Activated CD8-positive, alpha-beta T cell treated with anti-CD3 and anti-CD28 coated beads for 36 hours (primary cell): Measurements from ENCODE around the gene ATP6V1G3. TPM values are rescaled to one million over a fixed set of nuclear protein-coding genes. Genes with fewer than 3 reads are reported as not detected.

Experiments
- ATAC-seq: fragments of 200-7000 bp; cut with Tn5 transposase; one replicate; pipeline ENCODE4 v1.10.0; 2021; ENCODE audit warnings: mild to moderate bottlenecking, moderate library complexity
- CTCF ChIA-PET: fragments of 350-600 bp; sonication (Branson Sonifier 250); formaldehyde crosslinking; loops from one replicate; lab custom pipeline; 2021; ENCODE audit warnings: antibody characterized with exemption; lab: Charles Lee
- POLR2A ChIA-PET: fragments of 350-600 bp; sonication (Branson Sonifier 250); formaldehyde crosslinking; loops from one replicate; lab custom pipeline; 2021; ENCODE audit warnings: antibody characterized with exemption; lab: Charles Lee
- DNase-seq: peaks from one replicate; pipeline ENCODE4 v3.0.0-alpha.2; 2020
- H3K27ac Mint-ChIP-seq: one replicate; pipeline ENCODE4 v1.8.0; 2021; ENCODE audit warnings: mild to moderate bottlenecking, mixed read lengths
- H3K27me3 Mint-ChIP-seq: one replicate; pipeline ENCODE4 v1.8.0; 2021; ENCODE audit warnings: mixed read lengths
- H3K36me3 Mint-ChIP-seq: one replicate; pipeline ENCODE4 v1.8.0; 2021; ENCODE audit warnings: low read depth, mixed read lengths
- H3K4me1 Mint-ChIP-seq: one replicate; pipeline ENCODE4 v1.8.0; 2021; ENCODE audit warnings: low read depth, mixed read lengths
- H3K4me3 Mint-ChIP-seq: one replicate; pipeline ENCODE4 v1.8.0; 2021; ENCODE audit warnings: mild to moderate bottlenecking, moderate library complexity, mixed read lengths
- H3K9me3 Mint-ChIP-seq: one replicate; pipeline ENCODE4 v1.8.0; 2021; ENCODE audit warnings: mixed read lengths
- CTCF ChIP-seq: fragments of 200-600 bp; IDR thresholded peaks from one replicate; pipeline ENCODE4 v1.8.0; 2022; ENCODE audit warnings: antibody characterized with exemption, mild to moderate bottlenecking
- intact Hi-C: fragments of 100-400 bp; cut with micrococcal nuclease; formaldehyde crosslinking; loops from one replicate; pipeline ENCODE4 v1.10.0; 2022
- total RNA-seq, 2 experiments: library from RNA; stranded (reverse); gene quantifications; one replicate each; pipeline ENCODE4 v1.2.3, GENCODE V29; 2021

ATP6V1G3 gene
- total RNA-seq, 2 experiments from 2014 or later = not detected

GRCh38 chr1:198545156-198545555, 4.7 kb upstream of the ATP6V1G3 start:
- ATAC-seq (no peak), DNase-seq (no peak)
- Mint-ChIP-seq H3K4me3 (no peak overlapping the region), H3K27ac (no peak overlapping the region), H3K36me3 (peaks cover 4% of the 10 kb centered on the region), H3K4me1 (peaks cover 42% of the 10 kb centered on the region), H3K27me3 (no peaks in the 10 kb centered on the region), H3K9me3 (peaks cover 11% of the 10 kb centered on the region)
- CTCF ChIA-PET = interaction anchor here (1.0 kb wide), 1 partner anchor 10 kb away, joined by 4 read pairs; no protein-coding TSS in a partner anchor
- intact Hi-C loops = no loop called here
- TF ChIP-seq CTCF = no peak
- POLR2A ChIA-PET = no interaction called here

DNA sequence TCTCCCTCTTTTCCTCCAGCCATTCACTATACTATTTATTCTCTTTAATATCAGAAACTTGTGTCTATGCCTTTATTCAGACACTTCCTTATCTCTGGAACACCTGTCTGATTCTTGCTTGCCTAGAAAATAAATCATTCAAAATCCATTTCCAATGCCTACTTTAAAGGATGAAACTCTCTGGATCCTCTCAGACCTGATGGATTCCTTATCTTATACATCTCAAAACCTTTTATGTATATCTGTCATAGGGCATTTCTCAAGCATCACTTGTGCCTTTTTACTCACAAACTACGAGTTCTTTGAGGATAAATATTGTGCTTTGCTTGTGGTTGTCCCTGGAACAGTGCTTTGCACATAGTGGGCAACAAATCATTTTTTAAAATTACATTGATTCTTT, 3.8 kb upstream of the ATP6V1G3 start:
- peaks cover 42% of the 10 kb centered on the region for H3K4me1 Mint-ChIP-seq
- intact Hi-C loops = no loop called here
- H3K9me3 Mint-ChIP-seq = peaks cover 11% of the 10 kb centered on the region
- no peak for ATAC-seq
- H3K4me3 Mint-ChIP-seq = no peak overlapping the region
- ChIA-PET CTCF (interaction anchor here (1.0 to 1.3 kb wide), 4 partner anchors 9 to 77 kb away, joined by 3 to 4 read pairs (median 4); no protein-coding TSS in a partner anchor), POLR2A (no interaction called here)
- no peaks in the 10 kb centered on the region for H3K27me3 Mint-ChIP-seq
- TF ChIP-seq CTCF = no peak
- no peak for DNase-seq
- no peak overlapping the region for H3K27ac Mint-ChIP-seq
- H3K36me3 Mint-ChIP-seq = peaks cover 4% of the 10 kb centered on the region

- ChIA-PET POLR2A (no interaction called here), CTCF (interaction anchor here (1.1 to 1.3 kb wide), 3 partner anchors 10 to 77 kb away, joined by 3 to 4 read pairs (median 4); no protein-coding TSS in a partner anchor)
- TF ChIP-seq CTCF = no peak
- H3K27ac Mint-ChIP-seq = peak overlapping the region; percentile 49
- peak overlapping the region; percentile 10 for H3K4me3 Mint-ChIP-seq
- H3K36me3 Mint-ChIP-seq = peaks cover 4% of the 10 kb centered on the region
- DNase-seq = no peak
- H3K4me1 Mint-ChIP-seq = peaks cover 47% of the 10 kb centered on the region
- ATAC-seq = peak; percentile 34
- intact Hi-C loops = no loop called here
- no peaks in the 10 kb centered on the region for H3K27me3 Mint-ChIP-seq
- peaks cover 11% of the 10 kb centered on the region for H3K9me3 Mint-ChIP-seq
Observed at GRCh38 chr1:198543670-198544260, 3.3 kb upstream of the ATP6V1G3 start.

DNA sequence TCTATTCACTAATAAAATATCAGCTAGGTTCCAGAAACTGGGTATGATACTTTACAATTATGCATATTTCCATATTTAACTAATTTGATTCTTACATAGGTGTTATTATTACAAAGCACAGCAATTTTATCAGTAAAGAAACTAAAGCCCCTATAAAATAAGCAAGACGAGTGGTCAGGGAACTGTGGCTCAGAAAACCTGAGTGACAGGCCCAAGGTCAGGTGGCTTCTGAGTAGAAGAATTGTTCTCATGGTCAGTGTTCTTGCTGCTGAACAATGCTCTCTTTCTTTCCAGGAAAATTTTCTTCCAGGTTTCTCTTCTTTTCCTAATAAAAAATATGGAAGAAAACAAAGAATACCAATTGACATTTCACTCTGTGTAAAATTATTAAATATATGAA, 2.2 kb upstream of the ATP6V1G3 start:
- H3K9me3 Mint-ChIP-seq = peaks cover 11% of the 10 kb centered on the region
- no peak for TF ChIP-seq CTCF
- peaks cover 4% of the 10 kb centered on the region for H3K36me3 Mint-ChIP-seq
- CTCF ChIA-PET = interaction anchor here (0.7 to 2.0 kb wide), 3 partner anchors 12 to 16 kb away, joined by 3 to 7 read pairs (median 4); no protein-coding TSS in a partner anchor
- peaks cover 55% of the 10 kb centered on the region for H3K4me1 Mint-ChIP-seq
- no peak for DNase-seq
- H3K27me3 Mint-ChIP-seq = no peaks in the 10 kb centered on the region
- intact Hi-C loops = no loop called here
- POLR2A ChIA-PET = no interaction called here
- ATAC-seq = no peak
- H3K4me3 Mint-ChIP-seq = no peak overlapping the region
- no peak overlapping the region for H3K27ac Mint-ChIP-seq

DNA sequence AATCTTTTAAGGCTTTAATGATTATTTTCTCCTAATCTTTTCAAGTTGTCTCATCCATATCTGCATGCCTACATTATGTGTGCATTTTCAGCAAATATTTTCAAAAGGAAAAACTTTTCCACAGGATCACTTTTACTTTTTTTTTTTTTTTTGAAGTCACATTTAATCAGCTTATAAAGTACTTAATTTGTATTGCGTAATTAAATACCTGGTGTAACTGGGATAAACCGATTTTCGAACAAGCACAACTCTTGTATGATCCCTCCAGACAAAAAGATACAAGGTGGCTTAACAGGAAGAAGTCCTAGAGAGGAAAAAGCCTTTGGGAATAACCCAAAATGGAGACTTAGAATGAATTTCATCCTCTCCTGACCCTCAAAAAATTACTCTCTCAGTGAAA, 1.3 kb upstream of the ATP6V1G3 start:
- no peak for TF ChIP-seq CTCF
- ChIA-PET POLR2A (no interaction called here), CTCF (interaction anchor here (0.7 to 2.0 kb wide), 4 partner anchors 12 to 48 kb away, joined by 3 to 7 read pairs (median 4); no protein-coding TSS in a partner anchor)
- no peak for DNase-seq
- Mint-ChIP-seq H3K36me3 (peaks cover 4% of the 10 kb centered on the region), H3K27me3 (no peaks in the 10 kb centered on the region), H3K9me3 (peaks cover 6% of the 10 kb centered on the region), H3K4me1 (peaks cover 62% of the 10 kb centered on the region), H3K27ac (no peak overlapping the region), H3K4me3 (no peak overlapping the region)
- ATAC-seq = no peak
- intact Hi-C loops = no loop called here
